ENCODE data around the gene SLC2A11. TPM values are rescaled to one million over a fixed set of nuclear protein-coding genes. Genes with fewer than 3 reads are reported as not detected.

The SLC2A11 gene, protein sequence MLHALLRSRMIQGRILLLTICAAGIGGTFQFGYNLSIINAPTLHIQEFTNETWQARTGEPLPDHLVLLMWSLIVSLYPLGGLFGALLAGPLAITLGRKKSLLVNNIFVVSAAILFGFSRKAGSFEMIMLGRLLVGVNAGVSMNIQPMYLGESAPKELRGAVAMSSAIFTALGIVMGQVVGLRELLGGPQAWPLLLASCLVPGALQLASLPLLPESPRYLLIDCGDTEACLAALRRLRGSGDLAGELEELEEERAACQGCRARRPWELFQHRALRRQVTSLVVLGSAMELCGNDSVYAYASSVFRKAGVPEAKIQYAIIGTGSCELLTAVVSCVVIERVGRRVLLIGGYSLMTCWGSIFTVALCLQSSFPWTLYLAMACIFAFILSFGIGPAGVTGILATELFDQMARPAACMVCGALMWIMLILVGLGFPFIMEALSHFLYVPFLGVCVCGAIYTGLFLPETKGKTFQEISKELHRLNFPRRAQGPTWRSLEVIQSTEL
- 25.2 and 25.7 TPM in 2 replicates for total RNA-seq (2013; cell fraction: nucleolus; rRNA removed)
- total RNA-seq (2014; rRNA removed) = 10.5 and 13.0 TPM in 2 replicates
- total RNA-seq (2014; rRNA removed; fragmentation: Illumina TruSeq; extraction: Trizol) = 8.1 and 8.9 TPM in 2 replicates
- 12.2 and 15.7 TPM in 2 replicates for total RNA-seq (2021)
- polyA plus RNA-seq (2011; ENCODE audit: low read depth) = 9.2 TPM
- 7.5 and 8.4 TPM in 2 replicates for polyA plus RNA-seq (2011; rRNA removed)
- polyA plus RNA-seq (2011; cell fraction: cytosol; rRNA removed) = 7.6 and 11.5 TPM in 2 replicates
- polyA plus RNA-seq (2011; cell fraction: nucleus; rRNA removed) = 16.6 and 19.3 TPM in 2 replicates
- 12.9 and 18.4 TPM in 2 replicates for polyA plus RNA-seq (2012)
- polyA plus RNA-seq (2014; fragmentation: Illumina TruSeq; extraction: Trizol) = 8.6 and 13.3 TPM in 2 replicates
- 1 to 10 TPM in 1 of 2 experiments, under 1 TPM in 1; 0.98 to 2.9 TPM for polyA plus RNA-seq (2014; fragmentation: Nextera tagmentation; extraction: Ambion mirVana)
- 17.7 and 18.3 TPM in 2 replicates for polyA plus RNA-seq (2014; rRNA removed)
- polyA plus RNA-seq (2016; fragmentation: Nextera tagmentation; extraction: Ambion mirVana) = 1 to 10 TPM; 8.0 TPM
- 8.2 and 11.6 TPM in 2 replicates for polyA minus RNA-seq (2011; rRNA and poly(A)+ RNA removed)
- 3.5 and 6.1 TPM in 2 replicates for polyA minus RNA-seq (2011; cell fraction: cytosol; rRNA and poly(A)+ RNA removed)
- polyA minus RNA-seq (2011; cell fraction: nucleus; rRNA and poly(A)+ RNA removed) = 7.7 and 10.9 TPM in 2 replicates
- Bru-seq, nascent RNA = percentile 53 among the genes with signal in this experiment
- percentile 55 among the genes with signal in this experiment for BruChase-seq, experiment 1, labeled RNA remaining after a 6-hour chase
- percentile 53 among the genes with signal in this experiment for BruChase-seq, experiment 2, labeled RNA remaining after a 2-hour chase
- long read RNA-seq, experiment 1, partial matches to known transcripts = 2 of 3 reads
- long read RNA-seq, experiment 1, other reads (novel, unspliced or antisense) = 1 of 3 reads
- long read RNA-seq, experiment 2, partial matches to known transcripts = 2 of 3 reads
- long read RNA-seq, experiment 2, other reads (novel, unspliced or antisense) = 1 of 3 reads

GRCh38 chr22:23857606-23858483 lies at the start of gene SLC2A11:
Gene SLC2A11, plus strand, starts transcription at chr22:23857875. Its CDS starts 125 bp downstream, at chr22:23858000.
- CTCF ChIA-PET = interaction anchor here (0.7 to 2.9 kb wide), 19 partner anchors 8 to 299 kb away, joined by 3 to 45 read pairs (median 4); partner anchors contain the start of genes CHCHD10 and MIF
- Histone ChIP-seq H4K20me1 (ENCODE audit: control insufficient read depth, insufficient read depth) (no peaks in the 10 kb centered on the region), H3K27me3 (replicated peaks in 1 of 2; ENCODE audit: control insufficient read depth in 2 of 2, insufficient read depth in 2 of 2, low read length in 1 of 2) (no peaks in the 10 kb centered on the region), H3K36me3 (ENCODE audit: control insufficient read depth in 2 of 2, insufficient read depth in 2 of 2, low read length in 1 of 2) (no peaks in the 10 kb centered on the region), H3K79me2 (ENCODE audit: control insufficient read depth, insufficient read depth, low read length) (peaks cover 7% of the 10 kb centered on the region), H3K4me1 (ENCODE audit: control insufficient read depth, insufficient read depth, low read length) (peaks cover 11% of the 10 kb centered on the region), H3K27ac (ENCODE audit: control insufficient read depth, insufficient read depth) (peak within 1 kb of the TSS; percentile 91), H3K9ac (ENCODE audit: control insufficient read depth, insufficient read depth, low read length) (peak within 1 kb of the TSS; percentile 94), H3K4me3 (peak within 1 kb of the TSS; percentile 89), H3K4me2 (ENCODE audit: control insufficient read depth, insufficient read depth) (peak within 1 kb of the TSS; percentile 98), H2AFZ (ENCODE audit: control insufficient read depth, low read depth, low read length) (peak within 1 kb of the TSS; percentile 100), H3K9me3 (replicated peaks; ENCODE audit: control insufficient read depth, insufficient read depth, low read length) (no peaks in the 10 kb centered on the region)
- WGBS (ENCODE audit: insufficient coverage, insufficient replicate concordance, low lambda C conversion rate, missing lambda C conversion rate) = under 1% methylated on average over 41 of the region's 60 CpGs
- peak; percentile 97 for ATAC-seq
- in situ Hi-C loops (cut with MboI) = no loop called here
- peak; percentile 76 for FAIRE-seq
- SMC1A ChIA-PET (ENCODE audit: uncharacterized antibody, unreplicated experiment) = interaction anchor here (0.7 to 3.0 kb wide), 15 partner anchors 8 to 385 kb away, joined by 3 to 18 read pairs (median 4); partner anchors contain the start of genes CHCHD10, DERL3 and MIF
- no TSS peak for BruUV-seq (replicated peaks)
- DNase-seq (ENCODE audit: low read depth, low spot score) = peak; percentile 96
- POLR2A ChIA-PET = interaction anchor here (0.5 to 3.7 kb wide), 19 partner anchors 10 to 713 kb away, joined by 3 to 41 read pairs (median 4); partner anchors contain the start of genes MIF and SMARCB1
- intact Hi-C loops (cut with micrococcal nuclease; ENCODE audit: unreplicated experiment) = no loop called here
- RAD21 ChIA-PET (ENCODE audit: unreplicated experiment) = interaction anchor here (0.6 to 3.4 kb wide), 17 partner anchors 8 to 1005 kb away, joined by 3 to 30 read pairs (median 4); partner anchors contain the start of genes C22orf15, CABIN1, CHCHD10 and DERL3
- TF ChIP-seq SUZ12 (IDR thresholded peaks at IDR 0.05; ENCODE audit: unreplicated experiment) (no peak), GATAD2B (conservative IDR thresholded peaks at IDR 0.05; ENCODE audit: low read depth) (no peak), CHD2 (IDR thresholded peaks at IDR 0.05; ENCODE audit: borderline replicate concordance, low read depth, low read length) (0 out of 2 replicates have a peak, but pooled peaks have one; percentile 10), MTA3 (IDR thresholded peaks at IDR 0.05; ENCODE audit: borderline replicate concordance, low read length) (no peak), SMAD1 (IDR thresholded peaks at IDR 0.05; ENCODE audit: low read depth, partially characterized antibody) (no peak), CREB1 (IDR thresholded peaks at IDR 0.05; ENCODE audit: low read depth) (peak; percentile 8; the same call in 1 of the 2 replicates), ZNF622 (IDR thresholded peaks at IDR 0.05) (no peak), NBN (IDR thresholded peaks at IDR 0.05) (no peak), NR2F1 (conservative IDR thresholded peaks at IDR 0.05) (no peak; the same call in 1 of the 2 replicates), CBX5 (IDR thresholded peaks at IDR 0.05; ENCODE audit: low read depth) (no peak), MLLT1 (IDR thresholded peaks at IDR 0.05) (no peak; the same call in 1 of the 2 replicates), SMAD5 (IDR thresholded peaks at IDR 0.05; ENCODE audit: low read depth) (peak; percentile 90; the same call in 1 of the 2 replicates), FOS (IDR thresholded peaks at IDR 0.05; ENCODE audit: borderline replicate concordance, extremely low read depth, insufficient read length) (no peak)

Data from GM12878 (cell line).